GM21723 (cell line): ENCODE results near the gene KNOP1.

ENCODE experiments used
- ATAC-seq: cut with Tn5 transposase; IDR thresholded peaks from one replicate; pipeline ENCODE4 v1.9.1; 2021; ENCODE audit warnings: mild to moderate bottlenecking, moderate library complexity; ENCODE audit not compliant: unreplicated experiment

KNOP1 gene

GRCh38 chr16:19708296-19709205, 9.5 kb downstream of the KNOP1 start:
- no peak for ATAC-seq

- ATAC-seq: no peak
Observed at GRCh38 chr16:19707569-19708295, 10.3 kb downstream of the KNOP1 start.

DNA sequence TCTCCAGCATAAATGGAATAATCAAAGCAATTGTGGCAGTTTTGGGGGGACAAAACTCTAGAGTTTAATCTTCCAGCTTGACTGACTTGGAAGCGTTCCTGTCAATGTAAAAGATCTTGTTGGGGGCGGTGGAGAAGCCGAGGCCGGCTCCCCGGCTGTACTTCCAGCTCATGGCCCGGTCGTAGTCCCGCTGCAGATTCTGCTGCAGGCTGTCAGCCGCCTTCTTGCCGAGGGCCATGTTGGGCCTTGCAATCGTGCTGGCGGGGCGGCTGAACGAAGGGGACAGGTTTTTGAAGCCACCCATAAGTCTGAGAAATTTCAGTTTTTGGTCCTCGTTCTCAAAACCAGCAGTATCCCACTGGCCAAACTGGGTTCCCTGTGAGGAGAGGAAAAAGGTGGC, 11.2 kb downstream of the KNOP1 start:
- ATAC-seq: no peak

- ATAC-seq: no peak
Observed at GRCh38 chr16:19705843-19706242, 12.2 kb downstream of the KNOP1 start.

DNA sequence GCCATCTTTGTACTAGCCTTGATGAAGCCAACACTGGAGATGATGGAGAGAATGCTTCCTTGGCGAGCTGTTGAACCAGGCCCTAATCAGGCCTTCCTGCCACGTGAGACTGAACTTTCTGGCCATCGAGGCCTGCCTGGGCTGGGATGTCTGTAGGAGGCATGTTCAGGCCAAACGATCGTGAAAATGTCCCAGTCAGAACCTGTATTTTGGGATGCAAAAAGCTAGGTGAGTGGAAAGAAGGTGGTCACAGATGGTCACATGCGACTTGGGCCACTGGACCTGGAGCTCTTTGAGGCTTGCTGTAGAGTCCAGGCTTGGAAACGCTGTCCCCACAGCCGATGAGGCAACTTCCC, 12.9 kb downstream of the KNOP1 start:
- no peak for ATAC-seq

DNA sequence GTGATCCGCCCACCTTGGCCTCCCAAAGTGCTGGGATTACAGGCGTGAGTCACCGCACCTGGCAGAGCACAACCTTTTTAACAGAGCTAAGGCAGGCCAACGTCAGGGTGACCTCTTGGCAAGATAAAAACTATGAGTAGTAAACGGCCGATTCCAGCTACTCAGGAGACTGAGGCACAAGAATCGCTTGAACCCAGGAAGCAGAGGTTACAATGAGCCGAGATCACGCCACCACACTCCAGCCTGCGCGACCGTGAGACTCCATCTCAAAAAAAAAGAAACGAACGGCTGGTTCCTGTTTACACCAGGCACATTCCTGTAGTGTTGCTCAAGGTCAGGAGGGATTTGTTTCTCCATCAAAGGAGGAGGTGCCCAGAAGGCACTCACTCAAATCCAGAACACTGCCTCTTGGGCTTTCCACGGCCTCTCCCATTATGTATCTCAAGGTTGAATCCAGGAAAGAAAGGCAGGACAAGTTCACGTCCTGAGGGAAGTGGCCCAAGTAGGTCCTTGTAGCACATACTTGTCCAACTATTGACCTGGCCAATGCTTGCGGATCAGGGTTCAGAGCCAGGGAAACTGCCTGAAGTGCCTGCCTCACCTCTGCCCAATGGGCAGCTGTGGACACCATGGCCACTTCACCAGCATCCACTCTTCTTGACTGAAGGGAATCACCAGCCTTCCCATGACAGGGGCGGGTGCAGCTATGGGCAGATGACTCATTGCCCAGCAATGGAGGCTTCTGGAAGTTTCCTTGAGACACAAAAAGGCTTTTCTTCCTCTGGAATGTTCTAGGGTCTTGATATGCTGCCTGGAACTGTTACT, 13.5 kb downstream of the KNOP1 start:
- ATAC-seq: no peak

- no peak for ATAC-seq
Observed at GRCh38 chr16:19703172-19703889, 14.7 kb downstream of the KNOP1 start.

DNA sequence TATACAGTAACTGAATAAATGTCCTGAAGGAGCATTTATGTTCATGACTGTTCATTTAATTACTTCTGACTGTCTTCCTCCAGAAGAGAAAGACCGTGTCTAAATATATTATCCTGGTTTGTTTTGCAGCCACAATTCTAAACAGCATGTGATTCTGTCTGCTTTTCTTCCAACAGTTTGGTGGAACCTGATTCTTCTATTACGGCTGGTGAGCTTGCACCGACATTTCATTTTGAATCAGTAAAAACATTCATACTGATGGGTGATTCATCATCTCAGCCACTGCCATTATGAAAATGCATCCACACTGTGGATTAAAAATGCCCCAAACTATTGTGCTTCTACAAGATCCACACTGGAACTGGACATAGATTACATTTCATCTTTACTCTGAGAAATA, 16.9 kb downstream of the KNOP1 start:
- no peak for ATAC-seq

DNA sequence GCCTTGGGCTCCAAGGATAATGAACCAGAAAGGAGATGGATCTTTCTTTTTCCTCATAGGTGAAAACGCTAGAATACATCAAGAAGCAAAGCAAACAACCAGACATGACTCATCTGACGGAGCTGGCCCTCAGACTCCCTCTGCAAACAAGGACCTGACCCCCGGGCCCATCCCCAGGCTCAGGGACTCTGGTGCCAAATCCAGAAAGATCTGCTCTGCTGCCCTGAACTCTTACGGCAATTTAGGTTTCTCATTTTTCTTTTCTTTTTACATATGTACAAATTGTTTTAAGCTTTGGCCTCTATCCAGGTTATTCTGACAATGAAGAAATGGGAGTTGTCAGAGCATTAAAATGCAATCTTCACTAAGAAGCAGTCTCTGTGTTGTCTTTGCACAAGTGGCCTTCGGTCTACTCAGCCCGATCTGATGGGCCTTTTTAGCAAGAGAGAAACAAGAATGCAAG, 17.7 kb downstream of the KNOP1 start:
- ATAC-seq: no peak

DNA sequence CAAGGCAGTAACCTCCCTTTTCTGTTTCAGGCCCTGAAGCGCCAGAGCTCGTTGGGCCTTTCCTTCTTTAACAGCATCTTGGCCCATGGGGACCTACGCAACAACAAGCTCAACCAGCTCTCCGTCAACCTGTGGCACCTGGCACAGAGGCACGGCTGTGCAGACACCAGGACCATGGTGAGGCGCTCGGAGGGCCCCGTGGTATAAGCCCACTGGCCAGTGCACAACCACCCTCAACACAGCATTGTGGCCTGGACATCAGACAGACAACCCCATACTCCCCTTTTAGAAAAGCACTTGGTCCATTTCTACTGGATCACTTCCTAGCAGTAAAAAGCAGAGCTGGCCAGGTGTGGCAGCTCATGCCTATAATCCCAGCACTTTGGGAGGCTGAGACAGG, 18.6 kb downstream of the KNOP1 start:
- no peak for ATAC-seq

DNA sequence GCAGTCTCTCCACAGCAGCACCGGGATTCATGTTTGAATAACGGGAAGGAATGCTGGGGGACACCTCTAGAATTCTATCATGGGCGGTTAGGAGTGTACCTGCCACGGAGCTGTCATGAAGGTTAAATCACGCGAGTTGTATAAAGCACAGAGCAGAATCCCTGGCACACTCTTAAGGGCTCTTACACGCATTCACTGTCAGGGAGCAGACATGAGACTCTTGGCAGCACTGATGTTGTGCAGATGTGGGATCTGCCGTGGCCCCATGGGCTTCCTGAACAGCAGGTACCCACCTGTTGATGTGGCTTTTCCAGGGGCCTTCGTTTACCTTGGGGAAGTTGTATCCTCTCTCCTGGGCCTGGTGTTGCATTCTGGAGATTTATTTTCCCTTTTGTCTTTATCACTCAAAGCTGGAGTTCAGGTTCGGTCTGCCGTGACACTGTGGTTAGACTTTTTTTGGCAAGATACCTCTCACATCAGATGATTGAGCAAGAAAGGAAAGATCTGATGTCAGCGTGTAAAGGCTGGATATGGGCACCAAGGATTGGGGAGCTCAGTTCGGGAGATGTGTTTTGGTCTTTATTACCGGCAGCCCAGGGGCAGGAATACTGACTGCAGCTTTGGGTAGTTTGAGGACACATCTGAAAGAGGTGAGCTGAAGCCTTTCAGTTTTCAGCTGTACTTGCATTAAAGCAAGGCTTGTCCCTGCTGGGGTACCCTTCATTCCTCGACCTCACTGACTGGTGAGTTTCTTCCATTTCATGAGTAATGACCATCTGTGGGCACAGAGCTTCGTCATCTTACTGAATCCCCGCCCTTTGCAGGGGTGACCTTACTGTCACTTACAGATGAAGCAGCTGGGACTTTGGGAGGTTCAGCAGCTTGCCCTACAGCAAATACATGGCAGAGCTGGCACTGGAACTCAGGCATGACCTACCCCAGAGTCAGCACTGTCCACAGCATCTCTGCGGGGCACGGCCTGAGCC, 19.3 kb downstream of the KNOP1 start:
- no peak for ATAC-seq

DNA sequence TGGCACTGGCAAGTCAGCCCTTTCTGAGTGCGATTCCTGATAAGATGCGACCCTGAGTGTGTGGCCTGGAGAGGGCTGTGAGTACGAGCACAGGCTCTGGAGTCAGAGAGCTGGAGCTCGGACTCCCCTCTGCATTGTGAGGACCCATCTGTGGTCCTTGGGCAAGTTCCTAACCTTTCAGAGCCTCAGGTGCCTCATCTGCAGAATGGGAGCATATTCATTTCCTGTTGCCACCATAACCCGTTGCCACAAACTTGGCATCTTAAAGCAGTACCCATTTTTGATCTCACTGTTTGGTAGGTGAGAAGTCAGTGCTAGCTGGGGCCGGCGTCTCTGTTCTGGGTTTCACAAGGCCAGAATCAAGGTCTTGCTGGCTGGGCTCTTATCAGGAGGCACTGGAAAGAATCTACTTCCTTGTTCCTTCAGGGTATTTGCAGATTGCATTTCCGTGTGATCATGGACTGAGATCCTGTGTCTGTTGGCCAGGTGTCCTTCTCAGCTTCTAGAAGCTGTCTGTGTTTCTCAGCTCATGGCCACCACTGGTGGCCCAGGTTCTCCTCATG, 20.2 kb downstream of the KNOP1 start:
- no peak for ATAC-seq

DNA sequence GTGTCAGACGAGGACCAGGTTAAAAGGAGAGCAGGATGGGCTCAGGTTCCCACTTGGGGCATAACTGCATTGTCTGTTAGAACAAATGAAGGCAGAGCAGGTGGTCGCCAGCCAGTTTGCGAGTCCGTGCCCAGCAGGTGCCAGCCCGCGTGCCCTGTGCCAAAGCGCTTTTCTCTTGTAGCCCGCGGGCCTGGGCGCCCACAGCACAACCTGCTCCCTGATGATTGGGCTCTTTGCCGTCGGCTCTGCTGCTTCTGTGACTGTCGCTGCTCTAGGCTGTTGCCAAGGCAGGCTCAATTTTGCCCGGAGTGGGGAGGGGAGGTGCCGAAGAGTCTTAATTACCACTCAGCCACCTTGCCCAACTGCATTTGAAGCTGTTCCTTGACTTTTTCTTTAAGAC, 21.1 kb downstream of the KNOP1 start:
- ATAC-seq: no peak

DNA sequence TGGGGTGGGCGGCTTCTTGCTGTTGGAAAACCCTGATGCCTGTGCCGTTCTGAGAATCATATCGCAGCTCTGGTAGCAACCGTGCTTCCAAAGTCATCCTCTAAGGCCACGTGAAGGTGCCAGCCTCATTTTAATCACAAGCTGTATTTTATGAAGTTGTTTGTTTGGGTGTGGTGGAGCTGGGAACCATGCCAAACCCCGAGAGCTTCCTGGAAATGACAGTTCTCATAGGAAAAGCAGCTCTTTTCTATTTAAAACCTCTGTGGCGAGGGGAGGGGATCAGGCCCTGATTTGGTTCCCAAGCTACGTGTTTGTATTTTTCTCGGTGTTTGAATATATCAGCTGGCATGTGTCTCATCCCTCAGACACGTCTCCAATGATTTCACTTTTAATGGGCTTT, 21.7 kb downstream of the KNOP1 start:
- no peak for ATAC-seq

DNA sequence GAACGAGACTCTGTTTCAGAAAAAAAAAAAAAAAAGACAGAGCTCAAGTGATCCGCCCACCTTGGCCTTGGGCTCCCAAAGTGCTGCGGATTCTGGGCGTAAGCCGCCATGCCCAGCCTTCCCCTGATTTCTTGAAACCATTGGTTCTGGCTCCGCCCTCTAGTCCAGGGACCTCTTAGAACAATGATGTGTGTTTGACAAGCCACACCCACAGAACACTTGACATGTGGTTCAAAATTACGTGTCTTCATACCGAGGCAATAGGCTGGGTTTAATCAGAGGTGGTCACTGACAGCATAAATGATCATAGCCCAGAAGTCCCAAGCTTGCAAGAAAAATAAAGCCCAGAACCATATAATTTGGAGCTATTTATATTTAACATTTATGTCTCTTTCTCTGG, 23.0 kb downstream of the KNOP1 start:
- ATAC-seq: no peak

DNA sequence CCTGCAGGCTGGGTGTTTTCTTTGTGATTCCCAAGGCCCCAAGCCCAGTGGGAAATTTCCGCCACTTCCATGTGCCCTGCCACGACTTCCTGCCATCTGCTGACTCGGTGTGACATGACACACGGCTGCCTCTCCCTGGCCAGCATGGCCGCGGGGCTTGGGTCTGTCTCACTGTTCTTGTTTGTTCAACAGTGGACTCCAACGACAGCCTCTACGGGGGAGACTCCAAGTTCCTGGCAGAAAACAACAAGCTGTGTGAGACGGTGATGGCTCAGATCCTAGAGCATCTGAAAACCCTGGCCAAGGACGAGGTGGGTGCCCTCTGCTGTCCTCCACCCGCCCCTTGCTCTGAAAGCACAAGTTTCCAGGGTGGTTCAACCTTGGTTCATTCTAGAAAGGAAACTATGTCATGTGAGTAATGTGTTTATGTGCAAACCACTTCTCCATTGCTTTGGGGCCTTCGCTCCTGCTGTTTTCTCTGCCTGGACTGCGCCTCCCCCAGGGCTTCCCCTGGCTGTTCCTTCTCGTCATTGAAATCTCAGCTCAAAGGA, 26.8 kb downstream of the KNOP1 start:
- ATAC-seq: no peak

GRCh38 chr16:19690196-19690595, 27.8 kb downstream of the KNOP1 start:
- no peak for ATAC-seq

- ATAC-seq: no peak
Observed at GRCh38 chr16:19689342-19689741, 28.7 kb downstream of the KNOP1 start.
